GM20000 (cell line): ENCODE measurements around the gene PCDH17.
A peak's percentile ranks its signal among the peaks of the same experiment; 100 is the strongest.

Source experiments
- DNase-seq: peaks from one replicate; pipeline ENCODE4 v3.0.0; 2012; ENCODE audit warnings: low spot score
- TF ChIP-seq, protein P1 (sequence below): IDR thresholded peaks from 2 replicates; pipeline ENCODE4 v1.5.1; 2012; ENCODE audit warnings: mild to moderate bottlenecking, control low read depth; ENCODE audit errors: extremely low read depth, missing control alignments

PCDH17 gene

DNA sequence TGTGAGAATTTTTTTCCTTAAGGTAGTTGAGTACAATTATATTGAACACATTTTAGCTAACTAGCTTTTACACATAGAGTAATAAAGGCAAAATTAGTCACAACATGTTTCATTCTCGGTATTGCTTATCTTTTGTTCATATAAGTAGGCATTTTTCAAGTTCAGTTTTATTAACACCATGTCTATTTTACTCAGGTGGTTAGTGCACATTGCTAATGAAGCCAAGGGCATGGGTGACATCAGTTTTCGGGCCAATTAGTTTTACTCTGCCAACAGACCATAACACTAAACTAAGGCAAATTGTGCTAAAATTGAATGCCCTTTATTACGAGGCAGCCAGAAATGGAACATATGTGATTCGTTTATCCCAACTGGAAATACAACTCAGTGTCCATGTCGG is 19.6 kb upstream of the PCDH17 start:
- no peak for DNase-seq
- TF ChIP-seq, protein P1, sequence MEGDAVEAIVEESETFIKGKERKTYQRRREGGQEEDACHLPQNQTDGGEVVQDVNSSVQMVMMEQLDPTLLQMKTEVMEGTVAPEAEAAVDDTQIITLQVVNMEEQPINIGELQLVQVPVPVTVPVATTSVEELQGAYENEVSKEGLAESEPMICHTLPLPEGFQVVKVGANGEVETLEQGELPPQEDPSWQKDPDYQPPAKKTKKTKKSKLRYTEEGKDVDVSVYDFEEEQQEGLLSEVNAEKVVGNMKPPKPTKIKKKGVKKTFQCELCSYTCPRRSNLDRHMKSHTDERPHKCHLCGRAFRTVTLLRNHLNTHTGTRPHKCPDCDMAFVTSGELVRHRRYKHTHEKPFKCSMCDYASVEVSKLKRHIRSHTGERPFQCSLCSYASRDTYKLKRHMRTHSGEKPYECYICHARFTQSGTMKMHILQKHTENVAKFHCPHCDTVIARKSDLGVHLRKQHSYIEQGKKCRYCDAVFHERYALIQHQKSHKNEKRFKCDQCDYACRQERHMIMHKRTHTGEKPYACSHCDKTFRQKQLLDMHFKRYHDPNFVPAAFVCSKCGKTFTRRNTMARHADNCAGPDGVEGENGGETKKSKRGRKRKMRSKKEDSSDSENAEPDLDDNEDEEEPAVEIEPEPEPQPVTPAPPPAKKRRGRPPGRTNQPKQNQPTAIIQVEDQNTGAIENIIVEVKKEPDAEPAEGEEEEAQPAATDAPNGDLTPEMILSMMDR, result no peak

DNA sequence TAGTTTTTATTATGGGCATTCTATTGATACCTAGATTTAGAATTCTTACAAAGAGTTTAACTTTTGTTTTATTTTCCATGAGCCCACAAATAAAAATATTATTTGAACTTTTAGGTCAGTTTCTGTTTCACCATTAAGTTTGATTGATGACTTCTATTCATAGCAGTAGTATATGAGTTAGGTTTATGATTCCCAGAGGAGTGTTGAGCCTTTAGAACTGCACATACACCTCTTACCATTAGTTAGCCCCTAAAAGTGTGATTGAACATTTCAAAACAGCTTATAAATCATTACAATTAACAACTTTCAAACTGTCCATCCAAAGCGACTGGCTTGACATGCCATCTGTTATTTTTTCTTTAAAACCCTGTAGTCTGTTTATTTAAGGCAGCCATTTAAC is 19.0 kb upstream of the PCDH17 start:
- TF ChIP-seq, protein P1, result no peak
- no peak for DNase-seq

DNA sequence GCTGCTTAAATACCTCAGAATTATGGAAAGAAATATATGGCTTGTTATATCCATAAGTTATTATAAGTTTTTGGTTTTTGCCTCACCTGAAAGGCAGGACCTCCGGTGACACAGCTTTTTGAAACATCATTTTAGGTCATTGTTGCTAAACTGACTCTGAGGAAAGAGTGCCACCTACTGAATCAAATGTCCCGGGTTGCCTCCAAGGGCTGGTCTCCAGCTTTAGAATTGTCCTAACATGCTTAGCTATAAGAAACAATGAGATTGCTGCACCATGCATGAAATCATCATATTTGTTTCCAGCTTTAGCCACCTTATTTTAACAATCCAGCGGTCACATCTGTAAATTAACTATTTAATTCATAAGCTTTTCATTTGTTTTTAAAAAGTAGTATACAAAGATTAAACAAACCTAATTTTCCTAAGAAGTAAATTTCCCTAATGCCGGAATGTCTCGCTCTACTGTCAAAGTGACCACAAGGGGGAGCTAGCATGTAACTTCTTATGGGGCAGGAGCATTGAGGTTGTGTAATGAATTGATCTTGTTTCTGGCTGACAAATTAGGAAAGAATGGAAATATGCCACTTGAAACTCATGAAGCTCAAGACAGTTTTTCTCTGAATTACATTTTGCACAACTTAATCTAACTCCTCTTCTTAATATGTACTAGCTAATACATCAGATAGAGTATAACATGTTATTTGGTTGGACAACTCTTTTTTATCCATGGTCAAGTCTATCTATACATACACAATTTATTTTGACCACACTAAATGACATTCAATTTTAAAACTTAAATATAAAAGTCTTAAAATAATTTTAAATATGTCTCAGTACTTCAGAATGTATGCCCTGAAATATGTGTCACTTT is 6.7 kb upstream of the PCDH17 start:
- TF ChIP-seq, protein P1, result peak; percentile 69
- DNase-seq, result peak; percentile 34

DNA sequence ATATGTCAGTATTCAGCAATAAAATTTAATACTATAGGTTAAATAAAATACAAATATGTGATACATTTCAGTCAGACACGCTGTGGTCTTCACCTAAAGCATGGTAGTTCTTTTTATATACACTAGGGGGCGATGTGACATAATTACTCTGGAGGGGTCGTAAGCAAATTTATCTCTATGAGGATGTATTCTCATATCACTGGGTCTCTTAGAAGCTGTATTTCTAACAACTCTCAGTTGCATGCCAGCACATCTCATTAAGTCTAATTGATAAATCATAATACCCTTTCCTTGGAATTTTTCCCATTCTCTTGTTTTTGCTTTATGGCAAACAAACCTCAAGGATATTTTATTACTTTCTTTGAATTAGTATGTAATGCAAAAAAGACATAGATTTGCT is 3.9 kb upstream of the PCDH17 start:
- DNase-seq, result peak; percentile 33
- TF ChIP-seq, protein P1, result peak; percentile 25

DNA sequence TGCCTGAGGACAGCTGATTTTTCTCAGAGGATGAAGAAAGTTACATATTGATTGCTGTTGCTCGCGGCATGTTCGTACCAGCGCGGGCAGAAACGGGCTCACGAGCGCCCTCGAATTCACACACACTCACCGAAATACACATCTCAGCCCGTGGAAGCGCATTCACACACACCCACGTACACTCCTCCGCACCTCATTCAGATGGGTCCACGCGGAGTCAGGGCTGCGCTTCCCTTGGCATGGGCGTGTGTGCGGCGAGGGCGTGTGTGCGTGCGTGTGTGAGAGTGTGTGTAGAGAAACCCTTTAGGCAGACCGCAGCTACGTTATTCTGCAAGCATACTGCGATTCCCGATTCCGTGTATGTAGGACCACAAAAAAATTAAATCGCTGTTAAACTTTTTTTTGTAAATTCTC is 2.1 kb upstream of the PCDH17 start:
- TF ChIP-seq, protein P1, result no peak
- no peak for DNase-seq

DNA sequence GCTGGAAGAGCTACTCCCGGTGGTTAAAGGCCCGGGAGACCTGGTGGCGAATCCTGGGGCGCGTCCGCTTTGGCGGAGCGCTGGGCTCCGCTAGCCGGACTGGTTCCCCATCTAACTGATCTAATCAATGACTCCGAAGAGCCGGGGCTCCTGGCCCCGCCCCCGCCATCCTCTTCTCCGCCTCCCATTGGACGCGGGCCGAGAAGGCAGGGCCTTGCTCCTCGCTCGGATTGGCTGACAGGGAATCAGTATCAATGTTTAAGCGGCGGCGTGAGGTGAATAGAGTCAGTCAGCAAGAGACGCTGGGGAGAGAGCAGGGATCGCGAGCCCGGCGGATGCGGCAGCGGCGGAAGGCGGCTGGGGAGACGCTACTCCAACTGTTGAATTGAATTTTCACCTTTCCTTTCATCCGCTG is 1.7 kb upstream of the PCDH17 start:
- DNase-seq, result peak; percentile 31
- TF ChIP-seq, protein P1, result no peak

DNA sequence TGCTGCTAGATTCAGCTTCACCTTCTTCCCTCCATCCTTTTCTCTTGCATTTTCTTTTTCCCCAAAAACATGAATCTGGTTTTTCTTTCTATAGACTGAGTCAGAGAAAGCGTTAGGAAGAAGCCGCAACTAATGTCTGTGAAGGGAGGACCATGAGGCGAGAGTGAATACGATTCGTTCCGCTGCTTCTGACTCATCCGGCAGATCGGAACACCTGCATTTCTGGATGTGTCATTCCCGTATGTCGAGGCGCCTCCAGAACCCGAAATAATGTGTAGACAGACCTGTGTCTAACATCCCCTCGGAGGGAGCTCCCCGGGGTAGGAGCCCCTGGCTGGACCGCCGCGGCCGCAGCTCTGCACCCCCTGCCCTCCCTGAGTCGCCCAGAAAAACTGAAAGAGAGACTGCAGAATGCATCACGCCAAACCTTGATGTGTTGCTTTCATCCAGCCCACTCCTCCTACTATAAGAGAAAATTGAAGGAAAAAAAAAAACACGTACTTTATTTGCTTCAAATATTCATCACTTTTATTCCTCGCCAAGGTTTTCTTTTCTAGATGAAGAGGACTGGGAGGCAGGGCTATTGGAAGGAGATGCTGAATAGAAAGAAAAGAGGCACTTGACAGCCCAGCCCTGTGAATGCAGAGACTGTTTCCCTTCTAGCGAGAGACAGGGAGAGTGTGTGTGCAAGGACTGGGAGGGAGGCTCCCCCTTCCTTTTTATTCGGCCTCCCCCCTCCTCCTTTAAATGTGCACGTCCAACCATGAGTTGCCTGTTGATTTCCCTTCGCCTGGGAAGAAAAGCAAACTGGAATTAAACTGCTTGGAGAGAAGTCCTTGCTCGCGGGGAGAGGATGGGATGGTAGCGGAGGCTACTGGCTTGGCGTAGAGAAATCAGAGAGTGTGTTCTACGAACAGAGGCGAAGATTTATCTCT is 616 bp upstream of the PCDH17 start:
- TF ChIP-seq, protein P1, result no peak

More for the DNA sequence above, 616 bp upstream of the PCDH17 start:
- peak; percentile 21 for DNase-seq
